ENCODE data around the gene C14orf119.

C14orf119 gene

DNA sequence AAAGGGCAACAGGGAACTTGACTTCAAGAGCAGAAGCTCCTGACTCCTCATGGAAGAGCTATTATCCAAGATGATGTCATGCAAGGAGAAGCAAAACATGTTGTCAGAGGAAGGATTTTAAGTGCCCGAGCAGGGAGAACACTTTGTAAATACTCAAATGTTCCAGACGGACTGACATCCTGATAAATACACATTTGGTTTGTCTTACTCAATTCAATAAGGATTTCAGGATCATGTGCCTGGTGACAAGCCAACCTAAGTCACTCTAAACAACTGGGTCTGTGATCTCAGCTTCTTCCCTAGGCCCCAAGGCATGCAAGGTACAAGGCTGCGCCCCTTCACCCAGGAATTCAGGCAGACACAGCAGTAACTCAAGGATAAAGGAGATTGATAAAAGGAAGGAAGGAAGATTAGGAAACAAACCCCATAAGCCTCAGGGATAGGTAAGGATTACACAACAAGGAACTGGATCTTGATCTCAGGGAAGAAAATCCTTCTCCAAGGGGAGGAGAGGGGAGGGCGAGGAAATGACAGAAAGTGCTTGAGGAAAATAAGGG lies 50.6 kb downstream of the C14orf119 start:
- no peak overlapping the region for H3K9ac ChIP-seq (ENCODE audit: insufficient read length, low read depth)
- peaks cover 6% of the 10 kb centered on the region; the same call in 1 of the 2 replicates for H3K9me3 ChIP-seq (ENCODE audit: insufficient read depth, low read length)
- H3K36me3 ChIP-seq (ENCODE audit: insufficient read depth, insufficient read length, low read length), result no peaks in the 10 kb centered on the region
- peaks cover 9% of the 10 kb centered on the region for H3K4me1 ChIP-seq (ENCODE audit: insufficient read depth, insufficient read length)
- DNase-seq (ENCODE audit: low read depth, low spot score), result no peak
- no peak overlapping the region for H3K4me3 ChIP-seq (ENCODE audit: insufficient read length, low read depth)
- TF ChIP-seq ZNF274 (IDR thresholded peaks at IDR 0.05; ENCODE audit: low read depth, low read length), result no peak
- TF ChIP-seq SUZ12 (IDR thresholded peaks at IDR 0.05; ENCODE audit: extremely low read depth, insufficient read depth, insufficient read length), result no peak
- no peak for TF ChIP-seq YY1 (IDR thresholded peaks at IDR 0.05; ENCODE audit: insufficient read depth, insufficient read length)
- no peaks in the 10 kb centered on the region for H3K27me3 ChIP-seq (ENCODE audit: insufficient read depth, insufficient read length)

- H3K9ac ChIP-seq (ENCODE audit: insufficient read length, low read depth), result no peak overlapping the region
- H3K27me3 ChIP-seq (ENCODE audit: insufficient read depth, insufficient read length), result no peaks in the 10 kb centered on the region
- no peak overlapping the region for H3K4me3 ChIP-seq (ENCODE audit: insufficient read length, low read depth)
- H3K9me3 ChIP-seq (ENCODE audit: insufficient read depth, low read length), result peaks cover 6% of the 10 kb centered on the region; the same call in 1 of the 2 replicates
- H3K36me3 ChIP-seq (ENCODE audit: insufficient read depth, insufficient read length, low read length), result no peaks in the 10 kb centered on the region
- no peak for TF ChIP-seq ZNF274 (IDR thresholded peaks at IDR 0.05; ENCODE audit: low read depth, low read length)
- TF ChIP-seq YY1 (IDR thresholded peaks at IDR 0.05; ENCODE audit: insufficient read depth, insufficient read length), result no peak
- no peak for TF ChIP-seq SUZ12 (IDR thresholded peaks at IDR 0.05; ENCODE audit: extremely low read depth, insufficient read depth, insufficient read length)
- DNase-seq (ENCODE audit: low read depth, low spot score), result no peak
- peaks cover 9% of the 10 kb centered on the region for H3K4me1 ChIP-seq (ENCODE audit: insufficient read depth, insufficient read length)
Observed at GRCh38 chr14:23146351-23146910, 51.1 kb downstream of the C14orf119 start.

GRCh38 chr14:23146980-23147379 lies 51.7 kb downstream of the C14orf119 start:
- H3K27me3 ChIP-seq (ENCODE audit: insufficient read depth, insufficient read length), result no peaks in the 10 kb centered on the region
- H3K4me3 ChIP-seq (ENCODE audit: insufficient read length, low read depth), result no peak overlapping the region
- H3K36me3 ChIP-seq (ENCODE audit: insufficient read depth, insufficient read length, low read length), result no peaks in the 10 kb centered on the region
- TF ChIP-seq YY1 (IDR thresholded peaks at IDR 0.05; ENCODE audit: insufficient read depth, insufficient read length), result no peak
- no peak for TF ChIP-seq ZNF274 (IDR thresholded peaks at IDR 0.05; ENCODE audit: low read depth, low read length)
- no peak for TF ChIP-seq SUZ12 (IDR thresholded peaks at IDR 0.05; ENCODE audit: extremely low read depth, insufficient read depth, insufficient read length)
- DNase-seq (ENCODE audit: low read depth, low spot score), result no peak
- H3K9ac ChIP-seq (ENCODE audit: insufficient read length, low read depth), result no peak overlapping the region
- peaks cover 6% of the 10 kb centered on the region; the same call in 1 of the 2 replicates for H3K9me3 ChIP-seq (ENCODE audit: insufficient read depth, low read length)
- H3K4me1 ChIP-seq (ENCODE audit: insufficient read depth, insufficient read length), result peaks cover 9% of the 10 kb centered on the region

GRCh38 chr14:23147676-23148075 lies 52.4 kb downstream of the C14orf119 start:
- no peak overlapping the region for H3K9ac ChIP-seq (ENCODE audit: insufficient read length, low read depth)
- no peak overlapping the region for H3K4me3 ChIP-seq (ENCODE audit: insufficient read length, low read depth)
- H3K27me3 ChIP-seq (ENCODE audit: insufficient read depth, insufficient read length), result no peaks in the 10 kb centered on the region
- H3K9me3 ChIP-seq (ENCODE audit: insufficient read depth, low read length), result peaks cover 6% of the 10 kb centered on the region; the same call in 1 of the 2 replicates
- H3K4me1 ChIP-seq (ENCODE audit: insufficient read depth, insufficient read length), result peaks cover 9% of the 10 kb centered on the region
- DNase-seq (ENCODE audit: low read depth, low spot score), result no peak
- no peaks in the 10 kb centered on the region for H3K36me3 ChIP-seq (ENCODE audit: insufficient read depth, insufficient read length, low read length)
- TF ChIP-seq YY1 (IDR thresholded peaks at IDR 0.05; ENCODE audit: insufficient read depth, insufficient read length) (no peak), ZNF274 (IDR thresholded peaks at IDR 0.05; ENCODE audit: low read depth, low read length) (no peak), SUZ12 (IDR thresholded peaks at IDR 0.05; ENCODE audit: extremely low read depth, insufficient read depth, insufficient read length) (no peak)

- no peaks in the 10 kb centered on the region for H3K36me3 ChIP-seq (ENCODE audit: insufficient read depth, insufficient read length, low read length)
- no peak overlapping the region for H3K4me3 ChIP-seq (ENCODE audit: insufficient read length, low read depth)
- H3K27me3 ChIP-seq (ENCODE audit: insufficient read depth, insufficient read length), result no peaks in the 10 kb centered on the region
- DNase-seq (ENCODE audit: low read depth, low spot score), result no peak
- H3K4me1 ChIP-seq (ENCODE audit: insufficient read depth, insufficient read length), result peaks cover 9% of the 10 kb centered on the region
- peaks cover 6% of the 10 kb centered on the region; the same call in 1 of the 2 replicates for H3K9me3 ChIP-seq (ENCODE audit: insufficient read depth, low read length)
- TF ChIP-seq ZNF274 (IDR thresholded peaks at IDR 0.05; ENCODE audit: low read depth, low read length) (no peak), SUZ12 (IDR thresholded peaks at IDR 0.05; ENCODE audit: extremely low read depth, insufficient read depth, insufficient read length) (no peak), YY1 (IDR thresholded peaks at IDR 0.05; ENCODE audit: insufficient read depth, insufficient read length) (no peak)
- H3K9ac ChIP-seq (ENCODE audit: insufficient read length, low read depth), result no peak overlapping the region
Observed at GRCh38 chr14:23148591-23149249, 53.4 kb downstream of the C14orf119 start.

DNA sequence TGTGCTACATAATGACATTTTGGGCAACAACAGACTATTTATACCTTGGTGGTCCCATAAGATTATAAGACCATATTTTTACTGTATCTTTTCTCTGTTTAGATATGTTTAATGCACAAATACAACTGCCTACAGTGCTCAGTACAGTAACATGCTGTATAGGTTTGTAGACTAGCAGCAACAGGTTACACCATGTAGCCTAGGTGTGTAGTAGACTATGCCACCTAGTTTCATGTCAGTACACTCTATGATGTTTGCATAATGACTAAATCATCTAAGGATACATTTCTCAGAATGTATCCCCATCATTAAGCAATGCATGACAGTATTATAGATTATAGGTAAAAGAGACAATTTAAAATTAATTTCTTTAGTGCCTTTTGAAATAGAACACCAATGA lies 54.4 kb downstream of the C14orf119 start:
- no peaks in the 10 kb centered on the region for H3K36me3 ChIP-seq (ENCODE audit: insufficient read depth, insufficient read length, low read length)
- no peak for DNase-seq (ENCODE audit: low read depth, low spot score)
- peaks cover 6% of the 10 kb centered on the region; the same call in 1 of the 2 replicates for H3K9me3 ChIP-seq (ENCODE audit: insufficient read depth, low read length)
- TF ChIP-seq SUZ12 (IDR thresholded peaks at IDR 0.05; ENCODE audit: extremely low read depth, insufficient read depth, insufficient read length) (no peak), YY1 (IDR thresholded peaks at IDR 0.05; ENCODE audit: insufficient read depth, insufficient read length) (no peak), ZNF274 (IDR thresholded peaks at IDR 0.05; ENCODE audit: low read depth, low read length) (no peak)
- no peaks in the 10 kb centered on the region for H3K27me3 ChIP-seq (ENCODE audit: insufficient read depth, insufficient read length)
- peaks cover 11% of the 10 kb centered on the region for H3K4me1 ChIP-seq (ENCODE audit: insufficient read depth, insufficient read length)
- H3K4me3 ChIP-seq (ENCODE audit: insufficient read length, low read depth), result no peak overlapping the region
- no peak overlapping the region for H3K9ac ChIP-seq (ENCODE audit: insufficient read length, low read depth)

All from NT2/D1 (cell line).